NCI-H1105 treated with DMSO at 0.1 percent for 48 hours (cell line): ENCODE measurements around the gene G6PC2.
A peak's percentile ranks its signal among the peaks of the same experiment; 100 is the strongest.
"Not testable (repeated sequence)": the region's sequence is repeated elsewhere in the genome, so short reads cannot be mapped to it uniquely, and the experiment has no call there.

Experiments
- DNase-seq: peaks from one replicate; lab custom pipeline; 2025; lab: John Stamatoyannopoulos, UW

Gene G6PC2

DNA sequence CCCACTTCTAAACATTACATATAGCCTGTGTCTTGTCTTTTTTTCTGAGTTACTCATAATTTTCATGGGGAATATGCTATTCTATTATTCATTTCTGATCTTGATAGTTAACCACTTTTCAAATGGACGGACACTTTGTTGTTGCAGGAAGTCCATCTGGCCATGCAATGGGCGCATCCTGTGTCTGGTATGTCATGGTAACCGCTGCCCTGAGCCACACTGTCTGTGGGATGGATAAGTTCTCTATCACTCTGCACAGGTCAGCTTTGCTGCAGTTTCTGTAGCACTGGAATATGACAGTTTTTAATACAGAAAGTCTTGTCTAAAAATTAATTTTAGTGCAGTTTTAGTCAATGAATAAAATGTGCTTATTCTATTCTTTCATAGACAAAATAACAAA, 3.3 kb downstream of the G6PC2 start:
- DNase-seq = no peak

DNA sequence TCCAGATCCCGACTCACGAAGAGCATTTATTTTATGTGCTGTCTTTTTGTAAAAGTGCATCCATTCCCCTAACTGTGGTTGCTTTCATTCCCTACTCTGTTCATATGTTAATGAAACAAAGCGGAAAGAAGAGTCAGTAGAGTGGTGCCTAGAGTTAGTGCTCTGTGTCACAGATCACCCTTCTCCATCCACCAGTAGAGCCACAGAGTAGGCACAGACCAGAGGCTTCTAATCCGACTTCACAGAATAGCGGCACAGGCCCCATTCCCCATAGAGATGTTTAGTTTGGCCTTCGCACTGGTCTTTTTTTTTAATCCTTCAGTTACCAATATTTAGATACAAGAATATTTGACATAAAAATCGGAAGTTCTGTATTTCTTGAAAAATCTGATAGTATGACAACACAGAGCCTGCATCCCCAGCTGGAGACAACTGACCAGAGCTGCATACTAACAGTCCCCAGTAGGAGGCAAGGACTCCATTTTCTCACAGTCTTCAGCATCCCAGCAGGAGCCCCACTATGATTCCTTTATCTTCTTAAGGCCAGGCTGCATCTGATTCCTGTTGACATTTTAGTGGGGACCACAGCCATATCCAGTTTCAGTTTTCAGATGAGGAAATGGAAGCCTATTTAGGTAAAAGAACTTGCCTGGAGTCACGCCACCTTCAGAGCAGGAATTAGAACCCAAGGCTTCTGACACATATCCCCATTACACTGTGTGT, 7.0 kb downstream of the G6PC2 start:
- no peak for DNase-seq

DNA sequence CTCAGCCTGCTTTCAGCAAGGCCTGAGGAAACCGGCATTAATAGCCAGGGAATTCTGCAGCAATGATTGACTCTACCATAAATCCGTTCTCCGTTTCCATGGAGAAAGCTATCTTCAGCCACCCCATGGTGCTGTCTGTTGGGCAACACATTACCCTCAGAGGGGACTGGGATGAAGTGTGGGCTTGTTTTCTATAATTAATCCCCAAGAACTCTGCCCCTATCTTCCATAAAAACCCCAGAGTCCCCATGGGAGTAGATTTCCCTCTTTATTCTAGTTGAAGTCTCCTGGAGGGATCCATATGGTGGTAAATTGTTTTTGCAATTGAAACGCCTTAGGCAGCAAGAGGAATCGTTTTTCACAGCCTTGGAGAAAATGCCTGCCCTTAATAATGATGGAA, 9.2 kb downstream of the G6PC2 start:
- DNase-seq = no peak

DNA sequence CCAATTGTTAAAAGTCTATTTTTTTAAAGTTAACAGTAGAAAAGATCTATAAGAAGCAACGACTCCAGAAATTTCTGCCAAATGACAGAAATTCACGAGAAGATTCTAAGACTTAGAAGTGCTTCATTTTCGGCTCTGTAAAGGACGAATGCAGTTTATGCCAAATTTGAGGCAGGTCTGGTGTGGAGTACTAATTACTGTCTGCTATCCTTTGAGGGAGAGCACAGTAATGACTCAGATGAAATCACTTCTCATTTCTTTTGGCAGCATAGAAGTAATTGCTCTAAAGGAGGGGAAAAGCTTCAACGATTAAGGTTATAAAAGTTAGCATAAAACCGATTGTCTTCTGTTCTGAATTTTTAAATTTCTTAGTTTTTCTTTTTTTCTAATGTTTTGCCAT, 11.4 kb downstream of the G6PC2 start:
- DNase-seq = peak; percentile 58

DNA sequence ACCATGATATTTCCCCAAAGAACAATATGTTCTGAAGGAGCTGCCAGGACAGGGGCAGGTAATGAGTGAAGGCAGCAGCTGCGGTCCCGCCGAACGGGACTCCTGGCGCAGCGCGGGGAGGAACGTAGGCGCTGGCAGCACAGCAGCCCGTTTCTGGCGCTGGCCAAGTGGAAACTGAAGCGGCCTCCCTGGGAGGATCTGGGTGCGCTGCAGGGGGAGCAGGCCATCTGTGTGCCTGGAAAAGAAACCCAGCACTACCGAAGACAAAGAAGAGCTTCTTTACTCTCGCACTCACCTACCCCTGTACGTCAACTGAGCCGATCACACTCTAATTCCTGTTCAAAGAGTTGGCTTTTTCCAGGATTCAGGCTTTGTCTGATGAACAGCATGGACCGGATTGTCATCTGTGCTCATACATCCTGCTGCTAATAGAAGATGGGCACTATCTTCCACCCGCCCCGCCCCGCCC, 11.8 kb downstream of the G6PC2 start:
- DNase-seq = peak; percentile 63

DNA sequence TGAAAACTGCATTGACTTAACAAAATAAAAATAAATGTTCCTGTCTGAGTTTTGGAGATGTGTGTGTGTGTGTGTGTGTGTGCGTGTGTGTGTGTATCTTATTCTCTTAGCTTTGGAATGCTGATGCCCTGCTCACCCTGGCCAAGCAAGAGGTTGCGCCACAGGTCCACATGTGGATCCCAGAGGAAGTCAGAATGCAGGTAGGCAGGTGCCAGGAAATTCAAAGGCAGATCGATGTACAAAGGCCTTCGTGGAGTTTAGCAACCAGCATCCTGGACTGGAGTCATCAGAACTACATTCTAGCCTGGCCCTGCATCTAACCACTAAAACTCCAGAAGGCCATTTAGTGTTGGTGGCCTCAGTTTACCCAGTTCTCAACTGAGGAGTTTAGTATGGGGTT, 12.4 kb downstream of the G6PC2 start:
- DNase-seq = no peak

DNA sequence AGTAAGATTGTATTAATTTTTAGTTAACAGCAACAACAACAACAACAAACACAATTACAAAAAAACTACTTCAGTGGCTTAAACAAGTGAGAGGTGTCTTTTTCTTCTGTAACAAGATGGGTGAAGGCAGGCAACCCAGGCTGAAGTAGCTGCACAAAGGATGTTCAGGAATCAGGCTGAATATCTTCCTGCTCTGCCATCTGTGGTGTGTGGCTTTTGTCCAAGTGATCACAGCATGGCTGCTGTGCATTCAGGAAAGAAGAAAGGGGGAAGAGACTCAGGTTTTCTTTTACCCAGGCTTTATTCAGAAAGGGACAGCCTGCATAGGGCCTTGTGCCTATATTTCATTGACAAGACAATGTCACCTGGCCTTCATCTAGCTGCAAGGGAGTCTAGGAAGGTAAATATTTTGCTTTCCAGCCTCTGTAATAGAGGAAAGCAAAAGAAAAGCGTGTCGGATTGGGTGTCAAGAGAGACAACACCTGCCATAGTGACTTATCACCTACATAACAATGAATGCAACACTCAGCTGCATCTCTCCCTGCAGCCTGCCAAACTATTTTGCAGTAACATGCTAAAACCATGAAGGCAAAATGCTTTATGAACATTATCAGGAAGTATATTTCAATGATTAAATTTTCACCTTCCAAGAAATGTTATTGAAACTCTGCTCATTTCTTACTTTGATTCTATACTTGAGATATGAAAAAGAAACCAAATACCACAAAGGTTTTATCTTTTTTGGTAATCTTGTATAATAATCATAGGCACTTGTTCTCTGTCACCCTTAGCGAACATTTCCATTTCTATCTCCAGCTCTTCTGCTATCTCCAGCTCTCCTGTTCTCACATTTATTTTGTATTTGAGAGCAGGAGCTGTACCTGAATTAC, 14.6 kb downstream of the G6PC2 start:
- DNase-seq = no peak

DNA sequence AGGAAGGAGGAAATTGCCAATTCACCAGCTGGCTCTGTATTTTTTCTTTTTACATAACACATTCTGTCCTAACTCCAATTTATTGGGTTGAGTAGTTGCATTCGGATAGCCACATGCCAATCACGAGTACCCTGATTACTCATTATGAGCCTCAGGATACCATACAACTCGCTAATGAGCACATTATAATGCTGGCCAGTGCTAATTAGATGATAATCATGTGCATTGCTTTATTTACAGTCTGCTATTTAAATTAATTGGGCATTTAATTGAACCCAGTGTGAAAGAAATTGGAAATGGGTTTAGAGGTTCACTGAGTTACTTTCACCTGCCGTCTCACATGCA, 15.2 kb downstream of the G6PC2 start:
- DNase-seq = peak; percentile 74

DNA sequence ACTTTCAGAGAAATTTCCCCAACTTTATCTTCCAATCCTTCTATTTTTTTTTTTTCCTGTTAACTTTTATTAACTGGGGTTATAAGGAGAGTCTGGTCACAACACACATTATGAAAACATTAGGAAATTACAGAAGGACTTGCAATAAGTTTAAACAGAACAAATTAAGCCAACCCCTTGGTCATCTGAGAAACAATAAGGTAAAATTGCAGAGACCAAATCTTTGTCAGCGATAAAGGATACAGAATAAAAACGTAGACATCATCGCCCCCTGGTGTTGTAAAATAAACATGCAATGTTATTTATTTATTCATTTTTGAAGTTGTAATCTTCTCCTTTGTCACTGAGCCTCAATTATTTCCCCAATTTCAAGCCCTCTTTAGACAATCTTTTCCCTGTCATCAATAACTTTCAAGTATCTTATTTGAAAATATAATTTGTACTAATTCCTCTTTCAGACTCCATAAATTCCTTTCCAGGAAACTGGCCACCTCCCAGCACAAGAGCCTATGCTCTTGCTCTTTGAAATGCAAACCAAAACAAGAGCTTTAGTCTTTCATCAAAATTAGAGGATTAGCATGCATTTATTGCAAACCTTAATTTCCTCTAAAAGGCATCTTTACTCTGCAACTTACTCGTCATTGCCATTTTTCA, 19.5 kb downstream of the G6PC2 start:
- DNase-seq = peak; percentile 38

DNA sequence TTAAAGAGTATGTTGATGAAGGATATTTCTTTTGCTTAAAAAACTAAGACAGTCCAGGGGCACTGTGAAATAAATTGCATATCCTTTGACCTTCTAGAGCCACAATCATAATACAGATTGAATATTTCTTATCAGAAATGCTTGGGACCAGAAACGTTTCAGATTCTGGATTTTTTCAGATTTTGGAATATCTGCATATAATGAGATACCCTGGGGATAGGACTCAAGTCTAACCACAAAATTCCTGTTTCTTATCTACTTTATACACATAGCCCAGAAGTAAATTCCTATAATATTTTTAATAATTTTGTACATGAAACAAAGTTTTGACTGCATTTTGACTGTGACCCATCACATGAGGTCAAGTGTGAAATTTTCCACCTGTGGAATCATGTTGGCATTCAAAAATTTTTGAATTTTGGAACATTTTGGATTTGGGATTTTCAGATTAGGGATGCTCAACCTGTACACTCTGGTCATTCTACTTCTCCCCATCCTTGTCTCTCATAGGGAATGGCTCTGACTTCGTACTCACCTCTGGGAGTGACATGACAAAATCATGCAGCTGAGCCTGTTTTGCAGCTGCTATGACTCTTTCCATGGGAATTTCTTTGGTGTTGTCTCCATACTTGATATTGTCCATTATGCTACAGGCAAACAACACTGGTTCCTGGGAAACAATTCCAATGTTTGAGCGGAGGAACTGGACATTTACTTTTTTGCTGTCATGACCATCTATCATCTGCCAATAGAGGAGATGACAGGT, 25.7 kb downstream of the G6PC2 start:
- DNase-seq = no peak

DNA sequence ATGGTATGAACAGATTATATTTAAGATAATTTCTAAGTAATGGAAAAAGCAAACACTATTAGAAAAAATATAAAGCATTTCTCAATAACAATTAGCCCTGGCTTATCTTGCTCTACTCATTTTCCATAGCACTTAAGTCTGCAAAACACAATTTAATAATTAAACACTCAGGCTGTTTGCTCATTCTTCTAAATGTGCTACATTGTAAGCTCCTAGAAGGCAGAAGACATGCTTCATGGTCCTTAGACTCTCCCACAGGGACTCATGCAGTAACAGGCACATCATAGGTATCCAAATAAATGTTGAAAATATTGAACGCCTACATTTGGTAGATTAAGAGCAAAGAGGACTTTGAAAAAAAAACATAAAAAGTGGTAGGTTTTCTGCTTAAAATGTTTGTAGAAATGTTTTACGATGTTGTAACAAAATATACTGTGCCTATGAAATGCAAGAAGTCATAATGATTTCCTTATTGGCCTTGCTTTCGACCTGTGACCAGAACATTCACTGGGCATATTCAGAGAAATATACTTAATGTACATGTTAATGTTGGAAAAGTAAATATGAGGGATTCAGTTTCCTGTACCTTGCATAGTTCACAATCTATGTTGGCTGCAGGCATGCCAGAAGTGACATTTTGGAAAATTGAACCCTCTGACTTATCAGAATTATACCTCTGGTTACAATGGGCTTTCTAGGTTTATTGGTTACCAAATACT, 27.2 kb downstream of the G6PC2 start:
- DNase-seq = peak; percentile 27

DNA sequence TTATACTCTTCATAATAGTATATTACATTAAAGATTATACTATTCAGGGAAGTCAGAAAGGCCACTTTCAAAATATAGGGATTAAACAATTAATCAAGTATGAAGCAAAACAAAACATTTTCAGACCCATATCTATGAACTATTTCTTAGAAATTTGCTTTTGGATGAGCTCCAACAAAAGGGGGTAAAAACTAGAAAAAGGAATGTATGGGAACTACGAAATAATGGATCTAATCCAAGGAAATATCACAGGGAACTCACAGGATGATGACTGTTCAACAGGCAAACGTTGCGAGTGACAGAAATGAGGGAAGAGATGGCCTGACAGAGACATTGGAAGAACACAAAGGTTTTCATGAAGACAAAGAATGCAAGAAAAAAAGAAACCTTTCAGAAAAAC, 27.9 kb downstream of the G6PC2 start:
- DNase-seq = no peak

DNA sequence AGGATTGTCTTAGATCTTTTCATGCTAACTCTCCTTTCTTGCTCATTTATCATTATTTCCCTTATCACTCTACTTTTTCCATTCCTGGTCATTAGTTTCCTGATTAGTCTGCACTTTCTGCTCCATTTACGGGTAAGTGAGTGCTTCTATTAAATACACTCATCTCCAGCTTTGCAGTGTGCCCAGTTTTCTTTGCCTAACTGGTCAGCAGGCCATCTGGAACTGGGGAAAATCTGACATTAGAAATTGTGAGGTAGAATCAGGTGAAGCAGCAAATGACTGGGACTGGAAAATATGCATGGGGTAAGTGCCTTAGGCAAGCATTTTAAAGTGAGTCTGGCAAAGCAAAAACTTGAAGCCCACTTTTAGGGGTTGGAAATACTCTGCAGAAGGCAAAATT, 29.2 kb downstream of the G6PC2 start:
- no peak for DNase-seq

DNA sequence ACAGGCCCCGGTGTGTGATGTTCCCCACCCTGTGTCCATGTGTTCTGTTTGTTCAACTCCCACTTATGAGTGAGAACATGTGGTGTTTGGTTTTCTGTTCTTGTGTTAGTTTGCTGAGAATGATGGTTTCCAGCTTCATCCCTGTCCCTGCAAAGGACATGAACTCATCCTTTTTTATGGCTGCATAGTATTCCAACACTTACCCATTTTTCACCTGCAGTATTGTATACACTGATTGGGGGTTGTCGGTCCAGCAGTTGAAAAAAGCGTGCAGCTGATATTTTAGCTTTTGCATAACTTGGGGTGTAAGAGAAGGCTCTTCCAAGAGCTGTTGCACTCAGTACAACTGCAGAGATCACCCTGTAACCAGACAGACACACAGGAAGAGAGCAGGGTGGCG, 31.1 kb downstream of the G6PC2 start:
- DNase-seq = not testable (repeated sequence)

DNA sequence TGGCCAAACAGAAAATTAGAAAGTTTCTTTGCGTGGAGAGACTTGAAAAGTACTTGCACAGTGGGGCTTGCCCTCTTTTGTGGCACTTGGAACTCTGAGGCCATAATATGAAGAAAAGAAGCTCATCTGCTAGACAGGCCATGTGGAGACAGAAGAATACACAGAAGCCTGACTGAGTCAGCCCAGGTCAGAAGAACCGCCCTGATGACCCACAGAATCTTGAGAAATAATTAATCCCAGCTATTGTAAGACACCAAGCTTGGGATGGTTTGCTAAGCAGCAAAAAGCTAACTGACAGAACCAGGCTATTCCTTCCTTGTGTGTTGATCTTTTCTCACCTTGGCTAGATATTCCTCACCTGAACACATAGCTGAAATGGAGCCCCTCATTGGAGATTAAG, 33.7 kb downstream of the G6PC2 start:
- DNase-seq = no peak

DNA sequence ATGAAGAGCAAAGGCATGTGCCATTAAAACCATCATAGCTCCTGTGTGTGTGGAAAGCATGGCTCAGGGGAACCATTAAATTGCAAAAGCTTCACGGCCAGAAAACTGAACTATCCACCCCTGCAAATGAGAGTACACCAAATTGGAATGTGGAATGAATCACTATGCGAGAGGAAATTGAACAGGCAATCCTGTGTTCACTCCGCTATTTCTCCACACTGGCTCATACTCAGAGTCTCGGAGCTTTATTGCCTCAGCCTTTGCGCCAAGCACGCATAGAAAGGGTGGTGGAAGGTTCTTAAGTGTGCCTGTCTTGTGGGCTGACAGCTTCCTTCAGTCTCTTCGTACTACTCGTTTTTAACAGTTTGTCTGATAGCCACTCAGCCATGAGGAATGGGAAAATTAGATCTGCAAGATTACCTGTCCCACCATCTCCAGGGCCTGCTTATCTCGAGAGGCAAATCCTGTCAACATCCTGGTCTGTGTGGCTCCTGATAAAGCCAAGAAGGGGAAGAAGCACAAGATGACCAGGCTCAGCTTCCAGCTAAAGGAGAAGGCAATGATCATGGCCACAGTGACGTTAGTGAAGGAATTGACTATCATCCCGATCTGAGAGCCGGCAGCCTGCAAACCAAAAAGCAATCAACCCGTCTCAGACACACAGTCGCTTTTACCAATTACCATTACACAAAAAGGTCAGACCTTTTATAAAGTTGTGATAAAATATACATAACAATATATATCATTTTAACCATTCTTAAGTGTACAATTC, 34.9 kb downstream of the G6PC2 start:
- no peak for DNase-seq

DNA sequence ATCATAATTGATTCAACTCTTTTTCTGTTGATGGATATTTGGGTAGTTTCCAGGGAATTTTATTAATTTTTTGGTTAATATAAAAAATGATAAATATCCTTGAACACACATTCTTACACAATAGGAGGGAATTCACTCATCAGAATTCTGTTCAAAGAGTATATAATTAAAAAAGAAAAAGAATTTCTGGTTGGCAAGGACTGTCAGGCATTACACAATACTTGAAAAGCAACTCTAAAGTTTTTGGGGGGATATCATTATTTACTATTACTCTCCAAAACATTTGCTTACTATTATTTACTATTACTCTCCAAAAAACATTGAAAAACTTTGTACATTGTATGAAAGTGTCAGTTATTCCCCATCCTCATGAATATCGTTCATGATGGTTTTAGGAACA, 38.0 kb downstream of the G6PC2 start:
- DNase-seq = no peak

DNA sequence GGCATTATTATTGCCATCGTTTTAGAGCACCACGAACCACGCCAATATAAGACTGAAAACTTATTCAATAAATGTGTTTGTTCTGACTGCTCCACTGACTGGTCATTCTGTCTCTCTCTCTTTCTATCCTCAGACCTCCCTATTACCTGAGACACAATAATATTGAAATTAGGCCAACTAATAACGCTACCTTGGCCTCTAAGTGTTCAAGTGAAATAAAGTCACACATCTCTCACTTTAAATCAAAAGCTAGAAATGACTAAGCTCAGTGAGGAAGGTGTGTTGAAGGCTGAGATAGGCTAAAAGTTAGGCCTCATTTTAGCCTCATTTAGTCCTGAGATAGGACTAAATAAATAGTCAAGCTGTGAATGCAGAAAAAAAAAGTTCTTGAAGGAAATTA, 38.8 kb downstream of the G6PC2 start:
- DNase-seq = no peak

DNA sequence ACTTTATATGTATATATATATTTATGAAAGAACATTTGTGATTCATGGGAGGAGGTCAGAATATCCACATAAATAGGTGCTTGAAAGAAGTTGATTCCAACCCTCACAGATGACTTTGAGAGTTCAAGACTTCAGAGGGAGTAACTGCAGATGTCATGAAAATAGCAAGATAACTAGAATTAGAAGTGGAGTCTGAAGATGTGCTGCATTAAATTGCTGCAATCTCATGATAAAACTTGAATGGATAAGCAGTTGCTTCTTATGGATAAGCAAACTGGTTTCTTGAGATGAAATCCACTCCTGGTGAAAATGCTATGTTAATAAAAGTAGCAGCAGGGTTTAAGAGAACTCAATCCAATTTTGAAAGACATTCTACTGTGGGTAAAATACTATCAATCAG, 40.2 kb downstream of the G6PC2 start:
- DNase-seq = no peak

DNA sequence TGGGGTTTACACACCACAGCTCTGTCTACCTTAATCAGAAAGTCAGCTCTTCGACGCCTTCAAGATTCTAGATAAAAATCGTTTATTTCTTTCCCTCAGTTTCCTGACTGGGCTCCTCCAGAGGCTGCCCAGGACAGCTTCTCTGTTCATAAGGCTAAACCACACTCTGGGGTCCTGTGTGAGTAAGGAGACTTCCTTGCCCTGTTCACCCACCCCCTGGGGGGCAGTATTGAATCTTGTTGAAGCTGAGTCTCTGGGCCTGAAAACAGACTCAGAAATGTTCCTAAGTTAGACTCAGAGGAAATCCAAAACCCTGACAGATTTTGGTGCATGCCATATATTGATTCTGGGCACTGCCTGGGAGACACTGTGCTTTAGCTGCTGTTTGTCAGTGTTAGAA, 43.0 kb downstream of the G6PC2 start:
- no peak for DNase-seq

DNA sequence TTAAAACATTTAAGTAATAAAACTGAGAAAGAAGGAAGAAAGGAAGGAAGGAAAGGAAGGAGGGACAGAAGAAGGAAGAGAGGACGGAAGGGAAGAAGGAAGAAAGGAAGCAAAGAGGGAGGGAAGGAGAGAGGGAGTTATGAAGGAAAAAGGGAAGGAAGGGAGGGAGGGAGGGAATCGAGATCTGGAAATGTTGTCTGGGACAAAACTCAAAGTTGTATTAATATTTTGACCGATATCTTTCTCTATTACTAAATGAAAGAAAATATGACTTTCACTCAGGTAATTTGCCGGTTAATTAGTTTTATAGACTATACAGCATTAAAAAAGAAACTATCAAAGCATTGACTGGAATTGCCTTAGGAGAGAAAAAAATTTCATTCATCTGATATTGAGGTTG, 44.4 kb downstream of the G6PC2 start:
- DNase-seq = no peak
